ENCODE data around the gene ZNF827. TPM values are rescaled to one million over a fixed set of nuclear protein-coding genes. Genes with fewer than 3 reads are reported as not detected.

The ZNF827 gene
- total and polyA plus RNA-seq, 10 donors, result 3.3 to 31.6 (median 16.1) TPM

DNA sequence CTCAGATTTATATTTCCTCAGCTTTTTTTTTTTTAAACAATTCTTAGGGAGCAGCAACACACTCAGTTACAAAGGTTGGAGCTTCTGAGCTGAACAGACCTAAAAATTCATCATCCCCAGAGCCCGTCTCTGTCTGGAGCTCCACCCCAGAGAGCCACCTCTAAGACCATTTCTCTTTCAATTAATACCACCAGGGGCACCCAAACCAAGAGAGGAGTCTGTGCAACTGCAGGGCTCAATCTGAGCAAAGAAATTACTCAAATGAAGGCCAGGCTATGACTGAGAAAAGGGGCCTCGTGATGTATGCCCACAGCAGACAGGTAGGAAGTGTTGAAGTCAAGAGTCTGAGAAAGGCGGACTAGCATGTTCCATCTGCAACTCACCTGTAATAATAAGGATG lies 163.2 kb downstream of the ZNF827 start:
- intact Hi-C loops (cut with DNase I; ENCODE audit: low total_unique reads), result no loop called here
- Histone ChIP-seq H3K27ac (no peak overlapping the region), H3K4me1 (no peaks in the 10 kb centered on the region), H3K36me3 (peaks cover 0 to 84% (median 27%) of the 10 kb centered on the region in 6 donors), H3K4me3 (no peak overlapping the region), H3K27me3 (replicated peaks in 1 of 7) (no peaks in the 10 kb centered on the region), H3K9me3 (no peaks in the 10 kb centered on the region)
- TF ChIP-seq, protein P1, sequence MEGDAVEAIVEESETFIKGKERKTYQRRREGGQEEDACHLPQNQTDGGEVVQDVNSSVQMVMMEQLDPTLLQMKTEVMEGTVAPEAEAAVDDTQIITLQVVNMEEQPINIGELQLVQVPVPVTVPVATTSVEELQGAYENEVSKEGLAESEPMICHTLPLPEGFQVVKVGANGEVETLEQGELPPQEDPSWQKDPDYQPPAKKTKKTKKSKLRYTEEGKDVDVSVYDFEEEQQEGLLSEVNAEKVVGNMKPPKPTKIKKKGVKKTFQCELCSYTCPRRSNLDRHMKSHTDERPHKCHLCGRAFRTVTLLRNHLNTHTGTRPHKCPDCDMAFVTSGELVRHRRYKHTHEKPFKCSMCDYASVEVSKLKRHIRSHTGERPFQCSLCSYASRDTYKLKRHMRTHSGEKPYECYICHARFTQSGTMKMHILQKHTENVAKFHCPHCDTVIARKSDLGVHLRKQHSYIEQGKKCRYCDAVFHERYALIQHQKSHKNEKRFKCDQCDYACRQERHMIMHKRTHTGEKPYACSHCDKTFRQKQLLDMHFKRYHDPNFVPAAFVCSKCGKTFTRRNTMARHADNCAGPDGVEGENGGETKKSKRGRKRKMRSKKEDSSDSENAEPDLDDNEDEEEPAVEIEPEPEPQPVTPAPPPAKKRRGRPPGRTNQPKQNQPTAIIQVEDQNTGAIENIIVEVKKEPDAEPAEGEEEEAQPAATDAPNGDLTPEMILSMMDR (IDR thresholded peaks at IDR 0.05 in 8 of 11, conservative IDR thresholded peaks at IDR 0.05 in 3 of 11), result no peak
- TF ChIP-seq POLR2A (IDR thresholded peaks at IDR 0.05) (no peak), POLR2AphosphoS5 (IDR thresholded peaks at IDR 0.05) (no peak)
- DNase-seq, result no peak
- 81 to 94% (median 92%) methylated on average over 3 of the region's 3 CpGs for WGBS, 5 donors

DNA sequence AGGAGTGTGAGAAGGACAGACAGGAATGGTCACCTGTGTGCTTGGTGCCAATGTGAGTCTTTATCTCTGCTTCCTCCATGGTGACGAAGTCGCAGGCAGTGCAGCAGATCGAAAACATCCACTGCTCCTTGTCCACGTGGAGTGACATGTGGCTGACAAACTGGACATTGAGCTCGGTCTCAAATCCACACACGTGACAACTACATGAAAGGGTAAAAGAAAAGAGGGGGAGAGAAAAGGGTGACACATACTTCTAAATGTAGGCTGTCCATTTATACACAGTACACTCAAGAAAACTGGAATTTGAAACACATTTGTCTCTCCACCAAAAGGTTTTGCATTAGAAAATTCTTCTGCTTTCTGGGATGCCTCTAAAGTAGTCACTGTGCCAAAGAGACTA lies 164.2 kb downstream of the ZNF827 start:
- no peak for TF ChIP-seq POLR2AphosphoS5 (IDR thresholded peaks at IDR 0.05)
- no peak for TF ChIP-seq POLR2A (IDR thresholded peaks at IDR 0.05)
- TF ChIP-seq, protein P1 (IDR thresholded peaks at IDR 0.05 in 8 of 11, conservative IDR thresholded peaks at IDR 0.05 in 3 of 11), result no peak
- no peak for DNase-seq
- peaks cover 0 to 86% (median 27%) of the 10 kb centered on the region in 6 donors for H3K36me3 ChIP-seq
- intact Hi-C loops (cut with DNase I; ENCODE audit: low total_unique reads), result no loop called here
- H3K27me3 ChIP-seq (replicated peaks in 1 of 7), result no peaks in the 10 kb centered on the region
- H3K4me3 ChIP-seq, result no peak overlapping the region
- WGBS, 5 donors, result 94 to 99% (median 96%) methylated on average over 6 of the region's 6 CpGs
- no peaks in the 10 kb centered on the region for H3K9me3 ChIP-seq
- H3K4me1 ChIP-seq, result no peaks in the 10 kb centered on the region
- H3K27ac ChIP-seq, result no peak overlapping the region

DNA sequence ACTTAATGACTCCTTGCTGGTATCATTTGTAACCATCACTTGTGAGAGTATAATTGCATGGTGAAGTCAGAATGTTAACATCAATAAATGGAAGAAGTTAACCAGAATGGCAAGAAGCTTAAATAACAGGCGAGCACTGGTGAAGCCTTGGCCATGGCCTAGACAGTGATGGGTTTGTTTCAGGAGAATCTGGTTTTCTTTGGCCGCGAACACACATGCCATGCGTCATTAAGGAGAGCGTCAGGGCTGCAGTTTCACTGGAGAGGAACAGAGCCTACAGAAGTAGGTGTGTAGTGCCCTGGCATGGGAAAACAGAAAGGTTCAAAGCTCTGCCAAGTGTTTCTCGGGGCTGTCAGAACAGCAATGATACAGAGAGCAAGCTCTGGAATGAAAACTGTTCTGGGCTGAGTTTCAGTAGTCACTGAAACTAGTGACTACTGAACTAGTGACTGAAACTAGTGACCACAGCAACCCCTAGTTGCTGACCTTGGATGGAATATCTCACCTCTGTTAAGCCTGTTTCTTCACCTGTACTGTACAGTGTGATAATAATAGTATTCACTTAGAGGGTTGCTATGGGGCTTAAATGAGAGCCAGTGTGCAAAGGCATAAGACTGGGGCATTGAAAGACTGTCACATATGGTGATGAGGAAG lies 164.9 kb downstream of the ZNF827 start:
- Histone ChIP-seq H3K9me3 (no peaks in the 10 kb centered on the region), H3K36me3 (peaks cover 0 to 86% (median 25%) of the 10 kb centered on the region in 6 donors), H3K27me3 (replicated peaks in 1 of 7) (no peaks in the 10 kb centered on the region), H3K27ac (no peak overlapping the region), H3K4me3 (no peak overlapping the region), H3K4me1 (no peaks in the 10 kb centered on the region)
- no peak for DNase-seq
- WGBS, 5 donors, result 94 to 98% (median 94%) methylated on average over 6 of the region's 6 CpGs
- TF ChIP-seq, protein P1 (IDR thresholded peaks at IDR 0.05 in 8 of 11, conservative IDR thresholded peaks at IDR 0.05 in 3 of 11), result no peak
- TF ChIP-seq POLR2AphosphoS5 (IDR thresholded peaks at IDR 0.05) (no peak), POLR2A (IDR thresholded peaks at IDR 0.05) (no peak)
- intact Hi-C loops (cut with DNase I; ENCODE audit: low total_unique reads), result no loop called here

DNA sequence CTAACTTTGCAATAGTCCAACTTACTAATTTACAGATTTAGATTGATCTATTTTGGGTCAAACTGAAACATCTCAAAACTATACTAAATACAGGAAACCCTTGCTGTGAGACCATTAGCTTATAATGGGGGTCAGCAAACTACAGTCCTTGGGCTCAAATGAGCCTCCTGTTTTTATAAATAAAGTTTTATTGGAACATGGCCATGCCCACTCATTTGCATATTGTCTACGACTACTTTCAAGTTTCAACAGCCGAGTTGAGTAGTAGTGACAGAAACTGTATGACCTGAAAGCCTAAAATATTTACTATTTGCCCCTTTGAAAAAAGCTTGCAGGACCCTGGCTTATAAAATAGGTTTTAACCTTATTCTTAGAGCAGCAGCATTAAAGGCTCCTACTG lies 166.3 kb downstream of the ZNF827 start:
- Histone ChIP-seq H3K27ac (no peak overlapping the region), H3K4me3 (no peak overlapping the region), H3K36me3 (peaks cover 0 to 85% (median 25%) of the 10 kb centered on the region in 6 donors), H3K9me3 (peaks cover 0 to 9% (median 0%) of the 10 kb centered on the region in 8 donors), H3K27me3 (replicated peaks in 1 of 7) (no peaks in the 10 kb centered on the region), H3K4me1 (no peaks in the 10 kb centered on the region)
- intact Hi-C loops (cut with DNase I; ENCODE audit: low total_unique reads), result no loop called here
- WGBS, 5 donors, result 78 to 87% (median 86%) methylated on average over 2 of the region's 2 CpGs
- TF ChIP-seq POLR2AphosphoS5 (IDR thresholded peaks at IDR 0.05) (no peak), POLR2A (IDR thresholded peaks at IDR 0.05) (no peak)
- TF ChIP-seq, protein P1 (IDR thresholded peaks at IDR 0.05 in 8 of 11, conservative IDR thresholded peaks at IDR 0.05 in 3 of 11), result no peak
- DNase-seq, result no peak

All from spleen (tissue), 11 donors.